Measurements from ENCODE around the gene CTU1.

GRCh38 chr19:51078104-51078503 is 30.1 kb downstream of the CTU1 start:
- TF ChIP-seq CTCF (IDR thresholded peaks at IDR 0.05): no peak
- TF ChIP-seq POLR2A (IDR thresholded peaks at IDR 0.05): no peak

Data from prostate gland (tissue), 2 donors.